Bone marrow (tissue), 2 donors: ENCODE measurements around the gene ATXN2.
"Not testable (repeated sequence)": the region's sequence is repeated elsewhere in the genome, so short reads cannot be mapped to it uniquely, and the experiment has no call there.

Experiments
- DNase-seq, 2 donors: peaks; one replicate each; lab custom pipeline; 2025; lab: John Stamatoyannopoulos, UW

Gene ATXN2

GRCh38 chr12:111598637-111599452 lies at the start of gene ATXN2:
Gene ATXN2, minus strand, starts transcription at chr12:111599315. Its CDS starts 281 bp downstream, at chr12:111599034.
- peak; percentile 12 to 90 for DNase-seq

GRCh38 chr12:111645433-111645832 lies 46.3 kb upstream of the ATXN2 start:
- no peak for DNase-seq

GRCh38 chr12:111643427-111643826 lies 44.3 kb upstream of the ATXN2 start:
- no peak for DNase-seq

GRCh38 chr12:111642681-111643426 lies 43.7 kb upstream of the ATXN2 start:
- no peak for DNase-seq

GRCh38 chr12:111640506-111640905 lies 41.4 kb upstream of the ATXN2 start:
- no peak for DNase-seq

- DNase-seq: no peak
Observed at GRCh38 chr12:111638556-111638955, 39.4 kb upstream of the ATXN2 start.

GRCh38 chr12:111636209-111636945 lies 37.3 kb upstream of the ATXN2 start:
- no peak for DNase-seq

GRCh38 chr12:111635524-111635923 lies 36.4 kb upstream of the ATXN2 start:
- DNase-seq: peak in 1 of 2 donors; percentile 1

GRCh38 chr12:111628505-111629260 lies 29.6 kb upstream of the ATXN2 start:
- no peak for DNase-seq

GRCh38 chr12:111626230-111626629 lies 27.1 kb upstream of the ATXN2 start:
- DNase-seq: no peak

- no peak for DNase-seq
Observed at GRCh38 chr12:111624540-111624939, 25.4 kb upstream of the ATXN2 start.

GRCh38 chr12:111617841-111618240 lies 18.7 kb upstream of the ATXN2 start:
- not testable (repeated sequence) for DNase-seq

GRCh38 chr12:111616177-111616623 lies 17.1 kb upstream of the ATXN2 start:
- DNase-seq: no peak

- no peak for DNase-seq
Observed at GRCh38 chr12:111607239-111607638, 8.1 kb upstream of the ATXN2 start.

- no peak for DNase-seq
Observed at GRCh38 chr12:111606767-111607230, 7.7 kb upstream of the ATXN2 start.

GRCh38 chr12:111605911-111606766 lies 7.0 kb upstream of the ATXN2 start:
- DNase-seq: no peak

- DNase-seq: not testable (repeated sequence)
Observed at GRCh38 chr12:111602857-111603256, 3.7 kb upstream of the ATXN2 start.

GRCh38 chr12:111602348-111602747 lies 3.2 kb upstream of the ATXN2 start:
- DNase-seq: no peak

GRCh38 chr12:111600986-111601385 lies 1.9 kb upstream of the ATXN2 start:
- not testable (repeated sequence) for DNase-seq

GRCh38 chr12:111600205-111600642 lies 1.1 kb upstream of the ATXN2 start:
- DNase-seq: no peak
